GM13977 (cell line): Measurements from ENCODE around the gene DTNA.

ENCODE experiments used
- DNase-seq: peaks from one replicate; pipeline ENCODE4 v3.0.0; 2012; ENCODE audit warnings: low spot score
- in situ Hi-C: fragments of 300-500 bp; cut with MboI; formaldehyde crosslinking; loops from one replicate; pipeline ENCODE4 v1.12.0; 2022; ENCODE audit warnings: low sequenced_read_pairs, low pct_unique_long_range_greater_than_20kb, mixed read lengths, inconsistent platforms; ENCODE audit not compliant: unreplicated experiment
- TF ChIP-seq, protein P1 (sequence below): IDR thresholded peaks from 2 replicates; pipeline ENCODE4 v1.5.1; 2012; ENCODE audit warnings: mild to moderate bottlenecking, control low read depth; ENCODE audit not compliant: insufficient read depth; ENCODE audit errors: extremely low read depth, missing control alignments

Gene DTNA

DNA sequence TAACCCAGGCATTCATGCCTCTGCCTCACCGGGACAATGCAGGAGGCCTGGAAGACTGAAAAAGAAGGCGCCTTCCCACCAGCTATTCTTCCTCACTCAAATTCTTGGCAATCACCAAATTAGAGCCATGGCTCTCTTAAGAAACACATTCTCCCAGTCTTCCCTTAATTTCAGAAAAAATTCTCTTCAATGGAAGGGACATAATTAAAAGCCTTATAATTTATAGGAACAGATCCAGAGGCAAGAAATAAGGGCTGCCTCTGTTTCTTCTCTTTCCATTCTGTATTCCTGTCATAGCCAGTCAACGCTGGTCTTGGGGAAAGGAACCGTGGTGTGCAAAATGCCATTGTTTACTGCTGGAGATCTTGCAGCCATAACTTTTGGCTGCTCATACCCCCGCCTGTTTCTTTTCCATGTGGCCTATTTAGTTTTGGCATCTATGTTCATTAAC is 32.8 kb downstream of the DTNA start:
- in situ Hi-C loops: no loop called here
- DNase-seq: no peak
- TF ChIP-seq, protein P1, sequence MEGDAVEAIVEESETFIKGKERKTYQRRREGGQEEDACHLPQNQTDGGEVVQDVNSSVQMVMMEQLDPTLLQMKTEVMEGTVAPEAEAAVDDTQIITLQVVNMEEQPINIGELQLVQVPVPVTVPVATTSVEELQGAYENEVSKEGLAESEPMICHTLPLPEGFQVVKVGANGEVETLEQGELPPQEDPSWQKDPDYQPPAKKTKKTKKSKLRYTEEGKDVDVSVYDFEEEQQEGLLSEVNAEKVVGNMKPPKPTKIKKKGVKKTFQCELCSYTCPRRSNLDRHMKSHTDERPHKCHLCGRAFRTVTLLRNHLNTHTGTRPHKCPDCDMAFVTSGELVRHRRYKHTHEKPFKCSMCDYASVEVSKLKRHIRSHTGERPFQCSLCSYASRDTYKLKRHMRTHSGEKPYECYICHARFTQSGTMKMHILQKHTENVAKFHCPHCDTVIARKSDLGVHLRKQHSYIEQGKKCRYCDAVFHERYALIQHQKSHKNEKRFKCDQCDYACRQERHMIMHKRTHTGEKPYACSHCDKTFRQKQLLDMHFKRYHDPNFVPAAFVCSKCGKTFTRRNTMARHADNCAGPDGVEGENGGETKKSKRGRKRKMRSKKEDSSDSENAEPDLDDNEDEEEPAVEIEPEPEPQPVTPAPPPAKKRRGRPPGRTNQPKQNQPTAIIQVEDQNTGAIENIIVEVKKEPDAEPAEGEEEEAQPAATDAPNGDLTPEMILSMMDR: no peak

DNA sequence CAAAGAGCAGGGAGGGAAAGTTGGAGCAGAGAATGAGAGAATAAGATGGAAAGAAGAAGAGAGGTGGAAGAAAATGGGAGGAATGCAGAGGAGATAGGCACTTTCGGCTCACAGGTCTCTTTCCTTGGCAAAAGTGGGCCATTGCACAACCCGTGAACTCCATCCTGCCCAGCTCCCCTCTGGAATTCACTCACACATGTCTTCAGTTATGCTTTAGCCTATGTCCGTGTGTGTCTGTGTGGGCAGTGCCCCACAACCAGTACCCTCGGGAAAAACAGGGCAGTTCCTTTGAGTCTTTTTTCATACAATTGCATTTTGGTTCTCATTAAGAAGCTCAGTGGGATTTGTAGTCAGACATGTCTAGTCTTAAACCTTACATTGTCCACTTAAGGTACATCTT is 34.5 kb downstream of the DTNA start:
- no peak for DNase-seq
- TF ChIP-seq, protein P1: no peak
- in situ Hi-C loops: no loop called here

- in situ Hi-C loops: no loop called here
- TF ChIP-seq, protein P1: no peak
- no peak for DNase-seq
Observed at GRCh38 chr18:34746614-34747013, 36.5 kb downstream of the DTNA start.

- TF ChIP-seq, protein P1: no peak
- DNase-seq: no peak
- in situ Hi-C loops: no loop called here
Observed at GRCh38 chr18:34749721-34750120, 39.6 kb downstream of the DTNA start.

DNA sequence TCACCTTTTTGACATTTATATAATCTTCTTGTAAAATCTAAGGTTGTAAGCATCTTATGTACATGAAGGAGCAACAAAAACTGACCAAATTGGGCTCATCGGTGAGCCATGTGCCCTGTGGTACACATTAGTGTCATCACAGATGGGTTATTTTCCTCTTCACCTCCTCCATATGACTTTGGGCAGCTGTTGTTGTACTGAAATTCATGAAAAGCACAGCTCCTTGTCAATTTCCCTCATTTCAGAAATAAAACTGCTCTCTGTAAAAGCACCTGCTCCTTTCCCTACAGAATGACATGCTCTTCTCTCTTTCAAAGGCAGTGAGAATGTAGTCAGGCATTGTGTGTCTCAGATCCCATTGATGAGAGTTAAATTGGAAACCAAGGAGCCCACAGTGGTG is 42.0 kb downstream of the DTNA start:
- TF ChIP-seq, protein P1: no peak
- in situ Hi-C loops: no loop called here
- DNase-seq: no peak

DNA sequence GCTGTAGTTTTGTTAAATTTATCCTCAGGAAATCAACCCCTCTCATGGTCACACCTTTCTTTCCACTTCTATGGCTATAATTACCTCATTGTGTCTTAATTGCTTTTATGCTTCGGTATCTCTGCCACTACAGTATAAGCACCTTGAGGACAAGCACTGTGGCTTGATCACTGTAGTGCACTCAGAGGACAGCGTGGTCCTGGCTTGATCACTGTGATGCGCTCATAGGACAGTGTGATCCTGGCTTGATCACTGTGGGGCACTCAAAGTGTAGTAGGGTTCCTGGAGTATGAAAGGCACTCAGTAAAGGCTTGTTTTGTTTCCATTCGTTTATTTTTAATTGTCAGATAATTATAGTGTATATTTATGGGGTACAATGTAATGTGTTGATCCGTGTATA is 44.2 kb downstream of the DTNA start:
- TF ChIP-seq, protein P1: no peak
- in situ Hi-C loops: no loop called here
- DNase-seq: no peak

DNA sequence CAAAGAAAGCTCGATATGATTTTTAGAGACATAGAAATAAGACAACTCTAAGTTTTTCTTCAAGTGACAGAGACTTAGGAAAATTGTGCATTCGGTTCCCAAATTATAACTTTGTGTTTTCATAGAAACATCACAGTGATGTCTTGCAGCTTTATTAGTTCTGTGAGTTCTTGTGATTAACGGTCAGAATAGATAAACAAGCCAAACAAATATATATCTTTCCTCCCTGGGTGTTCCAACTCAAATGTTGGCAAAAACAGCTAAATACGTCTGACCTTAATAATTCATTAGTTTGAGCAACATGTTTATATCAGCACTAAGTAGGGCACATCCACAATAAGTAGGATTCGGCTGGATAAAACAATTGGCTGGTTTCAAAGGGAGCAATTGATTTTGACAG is 47.6 kb downstream of the DTNA start:
- in situ Hi-C loops: no loop called here
- no peak for DNase-seq
- TF ChIP-seq, protein P1: no peak
